K562 (cell line): ENCODE data around the gene CIART. TPM values are rescaled to one million over a fixed set of nuclear protein-coding genes. Genes with fewer than 3 reads are reported as not detected.

Experiments used
- BCL6 ChIP-seq: fragments of 250-450 bp; sonication (Bioruptor Pico); IDR thresholded peaks from 2 replicates; pipeline ENCODE4 v1.4.0; 2020
- BRCA1 ChIP-seq, 2 experiments: fragments of 450-650 bp in 1 of 2; sonication (generic) in 1 of 2; formaldehyde crosslinking in 1 of 2; IDR thresholded peaks; 2 replicates each; pipeline versions ENCODE4 v1.5.0 to v1.6.1; 2017 to 2020; ENCODE audit warnings: mild to moderate bottlenecking in 1 of 2, missing genetic modification reagents in 1 of 2
- CEBPG ChIP-seq, 3 experiments: fragments of 200-800 bp in 1 of 3; sonication (Bioruptor generic) in 1 of 3; sonication (generic) in 1 of 3; formaldehyde crosslinking in 1 of 3; IDR thresholded peaks in 2 of 3; conservative IDR thresholded peaks in 1 of 3; 2 replicates each; pipeline versions ENCODE4 v1.6.1 to v1.8.0; 2016 to 2022; ENCODE audit warnings: missing compliant biosample characterization in 2 of 3, missing genetic modification characterization in 2 of 3, mild to moderate bottlenecking in 1 of 3, missing genetic modification reagents in 1 of 3
- CUX1 ChIP-seq: fragments of 200-800 bp; sonication (Bioruptor generic); IDR thresholded peaks from 2 replicates; pipeline ENCODE4 v1.6.1; 2016; ENCODE audit warnings: missing genetic modification characterization, missing compliant biosample characterization
- EP300 ChIP-seq: IDR thresholded peaks from 2 replicates; pipeline ENCODE4 v1.6.1; 2012; ENCODE audit warnings: low read length, improper control_type of control experiment
- PYGO2 ChIP-seq: fragments of 450-650 bp; IDR thresholded peaks from 2 replicates; pipeline ENCODE4 v1.6.1; 2016; ENCODE audit warnings: mild to moderate bottlenecking, missing genetic modification characterization, moderate library complexity, missing compliant biosample characterization
- SIRT6 ChIP-seq: IDR thresholded peaks from one replicate; pipeline ENCODE4 v1.6.1; 2012; ENCODE audit warnings: low read depth, mild to moderate bottlenecking, control low read depth, inconsistent platforms, low read length, moderate library complexity
- SP2 ChIP-seq: IDR thresholded peaks from 2 replicates; pipeline ENCODE4 v1.6.1; 2011; ENCODE audit warnings: mild to moderate bottlenecking, low read depth, low read length, moderate library complexity; ENCODE audit not compliant: poor library complexity, severe bottlenecking; ENCODE audit errors: extremely low read depth
- TCF15 ChIP-seq: fragments of 250-450 bp; sonication (Bioruptor Pico); IDR thresholded peaks from 2 replicates; pipeline ENCODE4 v1.8.0; 2022; ENCODE audit warnings: moderate library complexity, mild to moderate bottlenecking, inconsistent platforms
- ZNF146 ChIP-seq: IDR thresholded peaks from one replicate; pipeline ENCODE4 v1.6.1; 2018; ENCODE audit warnings: missing compliant biosample characterization; ENCODE audit not compliant: unreplicated experiment
- ZNF586 ChIP-seq: fragments of 450-650 bp; formaldehyde crosslinking; conservative IDR thresholded peaks from 2 replicates; pipeline ENCODE4 v1.4.0; 2020; ENCODE audit warnings: mild to moderate bottlenecking, moderate library complexity
- polyA plus RNA-seq, 8 experiments: library from polyadenylated mRNA; depleted of rRNA in 4 of 8; stranded (reverse) in 5 of 8; unstranded in 3 of 8; fragments of >200 nt; fragmentation: Nextera tagmentation in 2 of 8; fragmentation: Illumina TruSeq in 1 of 8; extraction: Ambion mirVana in 2 of 8; extraction: Trizol in 1 of 8; gene quantifications; 2 replicates each; pipeline versions ENCODE4 v1.2.1 to v1.2.3, GENCODE V29; 2011 to 2014; ENCODE audit warnings: inconsistent platforms in 1 of 8, missing spikeins in 1 of 8
- total RNA-seq, 7 experiments: library from RNA; depleted of rRNA in 6 of 7; stranded (reverse); fragments of >200 nt in 6 of 7; fragmentation: Illumina TruSeq in 2 of 7; extraction: Trizol in 2 of 7; gene quantifications; 2 replicates each; pipeline versions ENCODE4 v1.2.1 to v1.2.3, GENCODE V29; 2011 to 2021; ENCODE audit warnings: low replicate concordance in 1 of 7
- TF ChIP-seq, protein P1 (sequence below), 2 experiments: fragments of 450-650 bp; IDR thresholded peaks; 2 replicates each; pipeline ENCODE4 v1.6.1; 2016
- TF ChIP-seq, protein P2 (sequence below), 2 experiments: fragments of 450-650 bp in 1 of 2; sonication (generic) in 1 of 2; formaldehyde crosslinking in 1 of 2; IDR thresholded peaks in 1 of 2; conservative IDR thresholded peaks in 1 of 2; 2 replicates each; pipeline versions ENCODE4 v1.6.1 to v1.8.1; 2016 to 2023; ENCODE audit warnings: mild to moderate bottlenecking in 2 of 2, moderate library complexity in 2 of 2, inconsistent platforms in 1 of 2, missing genetic modification reagents in 1 of 2

The CIART gene
- total and polyA plus RNA-seq, 9 of the 15 experiments (the other 6 are each of a cell fraction or from before 2014, with no cell fraction given): 0.07 to 0.35 (median 0.19) TPM; not detected in 2

GRCh38 chr1:150234566-150235293 is 47.6 kb upstream of the CIART start (continued):
- TF ChIP-seq, protein P1, sequence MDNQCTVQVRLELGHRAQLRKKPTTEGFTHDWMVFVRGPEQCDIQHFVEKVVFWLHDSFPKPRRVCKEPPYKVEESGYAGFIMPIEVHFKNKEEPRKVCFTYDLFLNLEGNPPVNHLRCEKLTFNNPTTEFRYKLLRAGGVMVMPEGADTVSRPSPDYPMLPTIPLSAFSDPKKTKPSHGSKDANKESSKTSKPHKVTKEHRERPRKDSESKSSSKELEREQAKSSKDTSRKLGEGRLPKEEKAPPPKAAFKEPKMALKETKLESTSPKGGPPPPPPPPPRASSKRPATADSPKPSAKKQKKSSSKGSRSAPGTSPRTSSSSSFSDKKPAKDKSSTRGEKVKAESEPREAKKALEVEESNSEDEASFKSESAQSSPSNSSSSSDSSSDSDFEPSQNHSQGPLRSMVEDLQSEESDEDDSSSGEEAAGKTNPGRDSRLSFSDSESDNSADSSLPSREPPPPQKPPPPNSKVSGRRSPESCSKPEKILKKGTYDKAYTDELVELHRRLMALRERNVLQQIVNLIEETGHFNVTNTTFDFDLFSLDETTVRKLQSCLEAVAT (IDR thresholded peaks at IDR 0.05): peak in 1 of 2 experiments; percentile 83; a peak in 1 of 4 replicates
- no peak for TF ChIP-seq BCL6 (CRISPR knock-in tag)
- no peak for TF ChIP-seq CUX1 (CRISPR knock-in tag)
- TF ChIP-seq, protein P2, sequence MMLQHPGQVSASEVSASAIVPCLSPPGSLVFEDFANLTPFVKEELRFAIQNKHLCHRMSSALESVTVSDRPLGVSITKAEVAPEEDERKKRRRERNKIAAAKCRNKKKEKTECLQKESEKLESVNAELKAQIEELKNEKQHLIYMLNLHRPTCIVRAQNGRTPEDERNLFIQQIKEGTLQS (IDR thresholded peaks at IDR 0.05): no peak
- TF ChIP-seq, protein P2 (CRISPR knock-in tag; conservative IDR thresholded peaks at IDR 0.05): no peak
- TF ChIP-seq CEBPG (CRISPR knock-in tag; IDR thresholded peaks at IDR 0.05): no peak
- no peak for TF ChIP-seq CEBPG (tag; conservative IDR thresholded peaks at IDR 0.05 in 1 of 2, IDR thresholded peaks at IDR 0.05 in 1 of 2)
- no peak for TF ChIP-seq TCF15
- TF ChIP-seq ZNF586 (CRISPR knock-in tag): no peak
- TF ChIP-seq BRCA1 (IDR thresholded peaks at IDR 0.05): no peak
- no peak for TF ChIP-seq BRCA1 (CRISPR knock-in tag; IDR thresholded peaks at IDR 0.05)
- TF ChIP-seq PYGO2 (tag): no peak
- TF ChIP-seq SIRT6: no peak
- no peak for TF ChIP-seq ZNF146
- no peak for TF ChIP-seq SP2
- no peak for TF ChIP-seq EP300
